Heart left ventricle (tissue), 13 donors: ENCODE data around the gene HJV.

Experiments
- CTCF ChIP-seq, 12 donors: fragments of 200-600 bp; sonication (generic) in 4 of 12; IDR thresholded peaks; one replicate each; pipeline versions ENCODE4 v1.5.0 to v1.8.0; 2018 to 2022; ENCODE audit warnings: antibody characterized with exemption in 12 of 12, mild to moderate bottlenecking in 5 of 12
- POLR2A ChIP-seq, 2 donors: fragments of 450-650 bp; IDR thresholded peaks; one replicate each; pipeline ENCODE4 v1.6.1; 2017; ENCODE audit warnings: antibody characterized with exemption in 2 of 2, mild to moderate bottlenecking in 2 of 2, moderate library complexity in 2 of 2
- donor health status: ischemic (EF 13 %, LVEDD 7.1; RV severe dilation, severe dysfunction).
- donor health status: DM: no; HTN: yes; CAD: no.
- donor health status: DM: no; HTN: no; CAD: no.
- donor health status: ischemic (EF 25% LVEDD 6.9; RV normal size, moderate dysfunction).
- donor health status: ischemic (EF 25% LVEDD 5.7; RV mildly dilated, moderate dysfunction).
- donor health status: ischemic (EF 35%, LVEDD 5.7; RV mildly dilated, moderate dysfunction).
- donor health status: nonischemic (EF 11% LVEDD 7.7; RV severe dilation, severe dysfunction).
- donor health status: DM: yes; HTN: yes; CAD: no.
- donor health status: PGD.
- donor health status: ischemic (EF 29% LVEDD 5.4; RV normal size, mild dysfunction).
- donor health status: nonischemic (EF 23%, LVEDD 6.1; RV moderate dilation, normal function).

- no peak for TF ChIP-seq CTCF (IDR thresholded peaks at IDR 0.05)
- TF ChIP-seq POLR2A (IDR thresholded peaks at IDR 0.05) = no peak
Observed at GRCh38 chr1:146021050-146021445, 487 bp downstream of the HJV start.
